PC-9 (cell line): ENCODE data around the gene CMTM8. TPM values are rescaled to one million over a fixed set of nuclear protein-coding genes. Genes with fewer than 3 reads are reported as not detected.

Source experiments
- BruUV-seq: library from RNA; stranded (reverse); fragments of 400-500 nt; replicated peaks from 2 replicates; lab custom pipeline; 2021; lab: Mats Ljungman, UMichigan
- CTCF ChIA-PET: fragments of 300-600 bp; sonication (Branson Sonifier 250); formaldehyde crosslinking; loops from one replicate; lab custom pipeline; 2022; ENCODE audit warnings: antibody characterized with exemption; lab: Charles Lee
- POLR2A ChIA-PET: fragments of 300-600 bp; sonication (Branson Sonifier 250); formaldehyde crosslinking; loops from one replicate; lab custom pipeline; 2022; ENCODE audit warnings: antibody characterized with exemption; ENCODE audit not compliant: unreplicated experiment; lab: Charles Lee
- DNase-seq, 2 experiments: peaks; one replicate each; pipeline versions ENCODE4 v3.0.0 to v3.0.0-alpha.2; 2015 to 2022; ENCODE audit warnings: mixed read lengths in 1 of 2
- H2AFZ ChIP-seq: fragments of 200-600 bp; sonication (generic); 2 replicates; pipeline ENCODE4 v1.8.1; 2017; ENCODE audit warnings: antibody characterized with exemption
- H3F3A ChIP-seq: fragments of 200-600 bp; sonication (generic); 2 replicates; pipeline ENCODE4 v1.8.1; 2017; ENCODE audit warnings: antibody characterized with exemption, mild to moderate bottlenecking, low read depth; ENCODE audit not compliant: insufficient read depth
- H3K27ac ChIP-seq: fragments of 200-600 bp; sonication (generic); 2 replicates; pipeline ENCODE4 v1.6.1; 2016; ENCODE audit warnings: mixed run types
- H3K27me3 ChIP-seq: fragments of 200-600 bp; sonication (generic); 2 replicates; pipeline ENCODE4 v1.6.1; 2016; ENCODE audit warnings: low read depth, mixed run types; ENCODE audit not compliant: insufficient read depth
- H3K36me3 ChIP-seq: fragments of 200-600 bp; sonication (generic); 2 replicates; pipeline ENCODE4 v1.6.1; 2016; ENCODE audit warnings: low read depth, mixed run types
- H3K4me1 ChIP-seq: fragments of 200-600 bp; sonication (generic); replicated peaks from 2 replicates; pipeline ENCODE4 v1.6.1; 2016; ENCODE audit warnings: mixed run types; ENCODE audit not compliant: insufficient read depth
- H3K4me2 ChIP-seq: fragments of 200-600 bp; sonication (generic); 2 replicates; pipeline ENCODE4 v1.6.1; 2017; ENCODE audit warnings: mixed run types
- H3K4me3 ChIP-seq: fragments of 200-600 bp; sonication (generic); 2 replicates; pipeline ENCODE4 v1.6.1; 2016; ENCODE audit warnings: mixed run types
- H3K79me2 ChIP-seq: fragments of 200-600 bp; sonication (generic); 2 replicates; pipeline ENCODE4 v1.6.1; 2017; ENCODE audit warnings: low read depth, mixed run types
- H3K9me2 ChIP-seq: fragments of 200-600 bp; sonication (generic); 2 replicates; pipeline ENCODE4 v1.8.1; 2017; ENCODE audit warnings: mild to moderate bottlenecking; ENCODE audit not compliant: insufficient read depth
- H3K9me3 ChIP-seq: fragments of 200-600 bp; sonication (generic); 2 replicates; pipeline ENCODE4 v1.8.1; 2016; ENCODE audit warnings: low read depth; ENCODE audit not compliant: insufficient read depth
- H4K20me1 ChIP-seq: fragments of 200-600 bp; sonication (generic); 2 replicates; pipeline ENCODE4 v1.8.1; 2017; ENCODE audit not compliant: insufficient read depth
- EZH2 ChIP-seq: fragments of 200-600 bp; sonication (generic); IDR thresholded peaks from 2 replicates; pipeline ENCODE4 v1.8.0; 2017; ENCODE audit warnings: antibody characterized with exemption, low read depth
- intact Hi-C: fragments of 100-400 bp; cut with micrococcal nuclease; formaldehyde crosslinking; loops from one replicate; pipeline ENCODE4 v1.10.0; 2022; ENCODE audit not compliant: unreplicated experiment
- total RNA-seq: library from RNA; stranded (reverse); gene quantifications from 2 replicates; pipeline ENCODE4 v1.2.3, GENCODE V29; 2021
- TF ChIP-seq, protein P1 (sequence below): fragments of 200-600 bp; sonication (generic); conservative IDR thresholded peaks from 2 replicates; pipeline ENCODE4 v1.6.1; 2017; ENCODE audit warnings: mixed run types, antibody characterized with exemption, mild to moderate bottlenecking, moderate library complexity

The CMTM8 gene
- total RNA-seq, 1 experiment from 2014 or later: 17.8 TPM

DNA sequence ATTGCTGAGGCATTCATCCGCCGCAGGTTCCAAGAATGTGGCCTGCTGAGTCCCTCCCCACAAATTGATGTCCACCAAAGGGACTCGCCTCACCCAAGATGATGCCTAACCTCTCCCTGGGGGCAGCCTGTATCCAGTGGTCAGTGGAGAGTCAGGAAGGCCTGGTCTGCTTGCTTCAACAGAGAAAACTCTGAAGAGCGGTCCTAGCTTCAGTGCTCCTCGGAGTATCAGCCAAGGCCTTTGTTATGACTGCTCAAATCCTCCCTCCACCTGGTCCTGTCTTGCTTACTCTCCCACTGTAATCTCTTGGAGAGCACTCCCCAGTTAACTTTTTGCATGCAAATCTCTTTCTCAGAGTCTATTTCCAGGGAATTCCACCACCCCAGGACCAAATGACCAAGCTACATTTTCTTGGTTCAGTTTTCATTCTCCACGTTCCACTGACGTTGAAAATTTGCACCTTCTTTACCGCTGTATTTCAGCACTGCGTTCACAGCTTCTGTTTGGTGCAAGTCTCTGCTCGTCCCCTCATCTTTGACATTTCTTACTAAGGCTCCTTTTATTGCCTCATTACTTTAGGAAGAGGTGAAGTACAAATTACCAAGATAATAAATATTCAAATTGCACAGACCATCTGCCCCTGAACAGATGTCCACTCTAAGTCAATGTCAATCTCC lies 175.5 kb downstream of the CMTM8 start:
- Histone ChIP-seq H3K79me2 (peaks cover 40% of the 10 kb centered on the region; the same call in 1 of the 2 replicates), H3K4me1 (peaks cover 10% of the 10 kb centered on the region), H3K27ac (no peak overlapping the region), H3K36me3 (no peaks in the 10 kb centered on the region), H3K27me3 (no peaks in the 10 kb centered on the region), H3K9me3 (peaks cover 1% of the 10 kb centered on the region; the same call in 1 of the 2 replicates), H2AFZ (no peak overlapping the region), H3K4me2 (no peak overlapping the region), H3F3A (peaks cover 2% of the 10 kb centered on the region; the same call in 1 of the 2 replicates), H4K20me1 (no peaks in the 10 kb centered on the region), H3K4me3 (no peak overlapping the region), H3K9me2 (no peaks in the 10 kb centered on the region)
- DNase-seq: no peak
- ChIA-PET CTCF (no interaction called here), POLR2A (no interaction called here)
- intact Hi-C loops: no loop called here
- BruUV-seq: no TSS peak
- no peak for TF ChIP-seq EZH2
- TF ChIP-seq, protein P1, sequence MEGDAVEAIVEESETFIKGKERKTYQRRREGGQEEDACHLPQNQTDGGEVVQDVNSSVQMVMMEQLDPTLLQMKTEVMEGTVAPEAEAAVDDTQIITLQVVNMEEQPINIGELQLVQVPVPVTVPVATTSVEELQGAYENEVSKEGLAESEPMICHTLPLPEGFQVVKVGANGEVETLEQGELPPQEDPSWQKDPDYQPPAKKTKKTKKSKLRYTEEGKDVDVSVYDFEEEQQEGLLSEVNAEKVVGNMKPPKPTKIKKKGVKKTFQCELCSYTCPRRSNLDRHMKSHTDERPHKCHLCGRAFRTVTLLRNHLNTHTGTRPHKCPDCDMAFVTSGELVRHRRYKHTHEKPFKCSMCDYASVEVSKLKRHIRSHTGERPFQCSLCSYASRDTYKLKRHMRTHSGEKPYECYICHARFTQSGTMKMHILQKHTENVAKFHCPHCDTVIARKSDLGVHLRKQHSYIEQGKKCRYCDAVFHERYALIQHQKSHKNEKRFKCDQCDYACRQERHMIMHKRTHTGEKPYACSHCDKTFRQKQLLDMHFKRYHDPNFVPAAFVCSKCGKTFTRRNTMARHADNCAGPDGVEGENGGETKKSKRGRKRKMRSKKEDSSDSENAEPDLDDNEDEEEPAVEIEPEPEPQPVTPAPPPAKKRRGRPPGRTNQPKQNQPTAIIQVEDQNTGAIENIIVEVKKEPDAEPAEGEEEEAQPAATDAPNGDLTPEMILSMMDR: no peak

DNA sequence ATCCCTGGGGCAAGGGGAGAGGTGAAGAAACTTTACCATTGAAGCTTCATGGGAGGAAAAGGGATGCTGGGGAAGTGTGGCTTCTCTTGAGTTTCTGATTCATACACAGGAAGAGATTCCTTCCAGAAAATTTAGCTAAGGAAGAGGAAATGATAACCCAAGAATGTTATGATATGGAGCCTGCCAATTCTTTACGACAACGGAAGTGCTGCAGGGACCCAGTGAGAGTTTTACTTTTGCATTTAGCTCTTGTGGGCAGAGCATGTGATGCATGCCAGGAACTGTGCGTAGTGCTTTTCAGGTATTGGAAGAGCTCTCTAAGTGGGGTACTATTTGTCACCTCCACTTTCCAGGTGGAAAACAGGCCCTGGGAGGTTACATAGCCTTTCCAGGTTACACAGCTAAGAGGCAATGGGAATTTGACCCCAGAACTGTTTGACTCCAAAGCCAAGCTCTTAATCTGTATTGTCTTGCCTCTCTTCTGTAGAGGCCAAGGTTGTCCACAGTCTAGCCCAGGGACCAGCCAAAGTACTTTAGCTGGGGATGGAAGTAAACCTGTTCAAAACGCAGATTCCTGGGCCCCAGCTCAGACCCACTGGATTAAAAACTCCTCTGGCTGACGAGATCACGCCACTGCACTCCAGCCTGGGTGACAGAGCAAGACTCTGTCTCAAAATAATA lies 176.2 kb downstream of the CMTM8 start:
- Histone ChIP-seq H2AFZ (no peak overlapping the region), H3K36me3 (no peaks in the 10 kb centered on the region), H4K20me1 (no peaks in the 10 kb centered on the region), H3K79me2 (peaks cover 41% of the 10 kb centered on the region; the same call in 1 of the 2 replicates), H3K9me2 (no peaks in the 10 kb centered on the region), H3K27me3 (no peaks in the 10 kb centered on the region), H3K4me3 (no peak overlapping the region), H3K4me2 (no peak overlapping the region), H3F3A (peaks cover 9% of the 10 kb centered on the region), H3K27ac (no peak overlapping the region), H3K9me3 (peaks cover 3% of the 10 kb centered on the region; the same call in 1 of the 2 replicates), H3K4me1 (peaks cover 16% of the 10 kb centered on the region)
- DNase-seq: no peak
- POLR2A ChIA-PET: no interaction called here
- TF ChIP-seq EZH2: no peak
- TF ChIP-seq, protein P1: no peak
- intact Hi-C loops: no loop called here
- BruUV-seq: no TSS peak
- CTCF ChIA-PET: no interaction called here

DNA sequence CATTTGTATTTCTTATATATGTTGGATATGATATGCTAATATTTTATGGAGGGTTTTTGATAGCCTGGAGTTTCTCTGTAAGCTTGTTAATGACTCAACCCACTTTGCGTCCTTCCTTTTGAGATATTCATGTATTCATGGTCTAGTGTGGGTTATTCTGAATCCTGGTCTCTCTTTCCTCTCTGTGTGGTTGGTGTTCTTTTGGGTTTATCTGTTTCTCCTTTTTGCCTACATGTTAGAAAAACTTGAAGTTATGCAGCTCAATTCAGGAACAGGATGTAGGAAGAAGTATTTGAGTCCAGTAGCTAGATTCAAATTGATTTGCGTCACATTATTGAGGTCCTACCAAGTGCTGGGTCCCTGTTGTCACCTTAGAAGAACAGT lies 181.3 kb downstream of the CMTM8 start:
- peak overlapping the region; percentile 74 for H3K4me2 ChIP-seq
- no peaks in the 10 kb centered on the region for H3K9me2 ChIP-seq
- intact Hi-C loops: loop anchor here (1.0 to 5.0 kb wide), 4 partner anchors 18 to 182 kb away; partner anchors contain the start of genes CMTM7 and CMTM8
- H4K20me1 ChIP-seq: no peaks in the 10 kb centered on the region
- BruUV-seq: TSS peak; percentile 92
- DNase-seq: no peak
- TF ChIP-seq, protein P1: no peak
- TF ChIP-seq EZH2: no peak
- CTCF ChIA-PET: interaction anchor here (0.6 to 0.9 kb wide), 2 partner anchors 50 to 83 kb away, joined by 3 to 9 read pairs; partner anchors contain the start of gene CMTM6
- peaks cover 51% of the 10 kb centered on the region for H3K4me1 ChIP-seq
- POLR2A ChIA-PET: interaction anchor here (0.6 kb wide), 1 partner anchor 18 kb away, joined by 6 read pairs; no protein-coding TSS in a partner anchor
- peaks cover 62% of the 10 kb centered on the region for H3K79me2 ChIP-seq
- 0 out of 2 replicates have a peak overlapping the region, but pooled peaks have one; percentile 16 for H3K4me3 ChIP-seq
- H3F3A ChIP-seq: peaks cover 37% of the 10 kb centered on the region
- peaks cover 3% of the 10 kb centered on the region; the same call in 1 of the 2 replicates for H3K9me3 ChIP-seq
- H3K27me3 ChIP-seq: no peaks in the 10 kb centered on the region
- H2AFZ ChIP-seq: no peak overlapping the region
- H3K36me3 ChIP-seq: no peaks in the 10 kb centered on the region
- peak overlapping the region; percentile 99 for H3K27ac ChIP-seq

Other genes starting within 250 kb of the CMTM8 start
- gene GPD1L, start 132.1 kb upstream of the CMTM8 start, total RNA-seq: 10.3 and 11.2 TPM in 2 replicates
- gene CMTM7, start 153.2 kb downstream of the CMTM8 start, total RNA-seq: 37.1 and 51.6 TPM in 2 replicates